ENCODE results near the gene STXBP2. TPM values are rescaled to one million over a fixed set of nuclear protein-coding genes. Genes with fewer than 3 reads are reported as not detected.
A peak's percentile ranks its signal among the peaks of the same experiment; 100 is the strongest.

STXBP2 gene
- total RNA-seq, 1 donor from 2014 or later = 32.8 TPM

DNA sequence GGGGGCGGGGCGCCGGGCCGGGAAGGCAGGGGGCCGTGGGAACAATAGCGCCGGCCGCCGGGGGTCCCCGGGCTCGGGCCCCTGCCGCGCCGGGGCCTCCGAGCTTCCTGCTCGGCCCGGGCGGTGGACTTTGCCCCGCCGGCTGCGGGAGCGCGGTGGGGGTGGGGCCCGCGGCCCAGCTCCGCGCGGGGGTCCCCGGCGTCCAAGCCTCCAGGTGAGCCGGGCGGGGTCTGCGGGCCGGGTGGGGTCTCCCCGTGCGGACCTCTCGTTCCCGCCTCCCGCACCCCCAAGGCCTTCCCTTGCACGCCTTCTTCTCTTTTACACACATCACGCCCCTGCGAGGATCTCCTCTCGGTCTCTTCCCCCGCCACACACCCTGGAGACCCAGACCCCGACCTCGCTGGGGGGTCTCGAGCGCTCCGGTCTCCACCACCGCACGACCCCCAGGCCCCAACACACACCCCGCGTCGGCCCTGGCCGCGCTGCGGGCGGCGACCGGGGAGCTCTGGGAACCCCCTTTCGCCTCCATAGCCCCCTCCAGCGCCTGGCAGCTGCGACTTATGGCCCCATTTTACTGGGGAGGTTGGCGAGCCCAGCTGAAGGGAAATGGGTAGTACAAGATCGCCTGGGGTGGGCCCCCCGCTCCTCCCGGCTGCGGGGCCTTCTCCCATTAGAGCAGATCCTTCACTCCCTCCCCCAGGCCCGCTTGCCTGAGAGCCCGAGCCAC, 40.5 kb upstream of the STXBP2 start:
- Mint-ChIP-seq H3K9me3 (ENCODE audit: unreplicated experiment) (peaks cover 6% of the 10 kb centered on the region), H3K4me3 (ENCODE audit: unreplicated experiment) (peak overlapping the region; percentile 84), H3K36me3 (ENCODE audit: unreplicated experiment) (no peaks in the 10 kb centered on the region), H3K27me3 (ENCODE audit: unreplicated experiment) (peaks cover 13% of the 10 kb centered on the region), H3K4me1 (ENCODE audit: low read depth, unreplicated experiment) (peaks cover 9% of the 10 kb centered on the region), H3K27ac (ENCODE audit: unreplicated experiment) (no peak overlapping the region)
- no peak for DNase-seq
- TF ChIP-seq, protein P1, sequence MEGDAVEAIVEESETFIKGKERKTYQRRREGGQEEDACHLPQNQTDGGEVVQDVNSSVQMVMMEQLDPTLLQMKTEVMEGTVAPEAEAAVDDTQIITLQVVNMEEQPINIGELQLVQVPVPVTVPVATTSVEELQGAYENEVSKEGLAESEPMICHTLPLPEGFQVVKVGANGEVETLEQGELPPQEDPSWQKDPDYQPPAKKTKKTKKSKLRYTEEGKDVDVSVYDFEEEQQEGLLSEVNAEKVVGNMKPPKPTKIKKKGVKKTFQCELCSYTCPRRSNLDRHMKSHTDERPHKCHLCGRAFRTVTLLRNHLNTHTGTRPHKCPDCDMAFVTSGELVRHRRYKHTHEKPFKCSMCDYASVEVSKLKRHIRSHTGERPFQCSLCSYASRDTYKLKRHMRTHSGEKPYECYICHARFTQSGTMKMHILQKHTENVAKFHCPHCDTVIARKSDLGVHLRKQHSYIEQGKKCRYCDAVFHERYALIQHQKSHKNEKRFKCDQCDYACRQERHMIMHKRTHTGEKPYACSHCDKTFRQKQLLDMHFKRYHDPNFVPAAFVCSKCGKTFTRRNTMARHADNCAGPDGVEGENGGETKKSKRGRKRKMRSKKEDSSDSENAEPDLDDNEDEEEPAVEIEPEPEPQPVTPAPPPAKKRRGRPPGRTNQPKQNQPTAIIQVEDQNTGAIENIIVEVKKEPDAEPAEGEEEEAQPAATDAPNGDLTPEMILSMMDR (IDR thresholded peaks at IDR 0.05; ENCODE audit: partially characterized antibody, unreplicated experiment) = no peak

DNA sequence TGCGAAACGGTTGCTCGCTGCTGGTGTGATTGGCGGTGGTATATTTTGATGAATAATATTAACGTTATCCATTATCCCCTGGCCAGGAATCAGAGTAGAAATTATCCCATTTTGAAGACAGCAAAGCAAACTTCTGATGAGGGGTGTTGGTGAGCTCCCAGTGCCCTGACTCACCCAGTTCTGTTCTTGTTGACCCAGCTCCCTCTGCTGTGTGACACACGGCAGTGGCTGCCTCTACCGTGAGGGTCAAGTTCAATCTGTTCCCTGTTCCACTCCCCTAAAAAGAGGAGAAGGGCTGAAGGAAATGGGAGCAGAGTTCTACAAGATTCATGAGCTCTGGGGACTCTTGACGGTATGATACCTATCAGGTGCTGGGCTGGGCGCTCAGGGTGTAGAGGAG, 39.2 kb upstream of the STXBP2 start:
- DNase-seq = no peak
- no peak overlapping the region for H3K27ac Mint-ChIP-seq (ENCODE audit: unreplicated experiment)
- H3K27me3 Mint-ChIP-seq (ENCODE audit: unreplicated experiment) = peaks cover 17% of the 10 kb centered on the region
- H3K4me1 Mint-ChIP-seq (ENCODE audit: low read depth, unreplicated experiment) = peaks cover 9% of the 10 kb centered on the region
- peak overlapping the region; percentile 84 for H3K4me3 Mint-ChIP-seq (ENCODE audit: unreplicated experiment)
- TF ChIP-seq, protein P1 (IDR thresholded peaks at IDR 0.05; ENCODE audit: partially characterized antibody, unreplicated experiment) = no peak
- H3K9me3 Mint-ChIP-seq (ENCODE audit: unreplicated experiment) = peaks cover 6% of the 10 kb centered on the region
- H3K36me3 Mint-ChIP-seq (ENCODE audit: unreplicated experiment) = no peaks in the 10 kb centered on the region

DNA sequence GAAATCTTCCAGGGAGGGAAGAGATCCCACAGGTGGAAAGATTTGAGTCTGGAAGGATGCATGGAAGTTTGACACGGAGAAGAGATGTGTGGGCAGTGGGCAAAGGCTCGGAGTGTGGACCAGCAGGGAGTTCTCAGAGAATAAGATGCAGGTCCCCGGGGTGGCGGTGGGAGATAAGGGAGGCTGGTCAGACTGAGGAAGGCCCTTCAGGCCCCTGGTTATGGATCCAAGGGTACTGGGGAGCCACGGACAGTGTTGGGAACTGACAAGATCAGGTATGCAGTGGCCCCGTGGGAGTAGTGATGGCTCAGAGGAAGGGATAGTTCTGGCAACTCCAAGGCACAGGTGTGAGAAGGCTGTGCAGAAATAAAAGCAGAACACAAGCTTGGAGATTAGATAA, 38.7 kb upstream of the STXBP2 start:
- H3K4me1 Mint-ChIP-seq (ENCODE audit: low read depth, unreplicated experiment) = peaks cover 9% of the 10 kb centered on the region
- peak overlapping the region; percentile 84 for H3K4me3 Mint-ChIP-seq (ENCODE audit: unreplicated experiment)
- no peak for DNase-seq
- H3K27ac Mint-ChIP-seq (ENCODE audit: unreplicated experiment) = no peak overlapping the region
- H3K36me3 Mint-ChIP-seq (ENCODE audit: unreplicated experiment) = no peaks in the 10 kb centered on the region
- peaks cover 6% of the 10 kb centered on the region for H3K9me3 Mint-ChIP-seq (ENCODE audit: unreplicated experiment)
- TF ChIP-seq, protein P1 (IDR thresholded peaks at IDR 0.05; ENCODE audit: partially characterized antibody, unreplicated experiment) = no peak
- H3K27me3 Mint-ChIP-seq (ENCODE audit: unreplicated experiment) = peaks cover 20% of the 10 kb centered on the region

DNA sequence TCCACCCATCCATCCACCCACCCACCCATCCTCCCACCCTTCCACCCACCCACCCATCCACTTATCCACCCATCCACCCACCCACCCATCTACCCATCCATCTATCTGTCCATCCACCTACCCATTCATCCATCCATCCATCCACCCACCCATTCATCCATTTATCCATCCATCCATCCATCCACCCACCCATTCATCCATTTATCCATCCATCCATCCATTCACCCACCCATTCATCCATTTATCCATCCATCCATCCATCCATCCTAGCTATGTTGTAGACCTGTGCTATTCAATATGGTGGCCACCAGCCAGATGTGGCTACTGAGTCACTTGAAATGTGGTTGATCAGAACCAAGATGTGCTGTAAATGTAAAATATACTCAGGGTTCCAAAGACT, 36.2 kb upstream of the STXBP2 start:
- TF ChIP-seq, protein P1 (IDR thresholded peaks at IDR 0.05; ENCODE audit: partially characterized antibody, unreplicated experiment) = no peak
- no peak for DNase-seq
- no peaks in the 10 kb centered on the region for H3K36me3 Mint-ChIP-seq (ENCODE audit: unreplicated experiment)
- peaks cover 11% of the 10 kb centered on the region for H3K27me3 Mint-ChIP-seq (ENCODE audit: unreplicated experiment)
- peaks cover 3% of the 10 kb centered on the region for H3K9me3 Mint-ChIP-seq (ENCODE audit: unreplicated experiment)
- no peak overlapping the region for H3K4me3 Mint-ChIP-seq (ENCODE audit: unreplicated experiment)
- peaks cover 6% of the 10 kb centered on the region for H3K4me1 Mint-ChIP-seq (ENCODE audit: low read depth, unreplicated experiment)
- H3K27ac Mint-ChIP-seq (ENCODE audit: unreplicated experiment) = no peak overlapping the region

DNA sequence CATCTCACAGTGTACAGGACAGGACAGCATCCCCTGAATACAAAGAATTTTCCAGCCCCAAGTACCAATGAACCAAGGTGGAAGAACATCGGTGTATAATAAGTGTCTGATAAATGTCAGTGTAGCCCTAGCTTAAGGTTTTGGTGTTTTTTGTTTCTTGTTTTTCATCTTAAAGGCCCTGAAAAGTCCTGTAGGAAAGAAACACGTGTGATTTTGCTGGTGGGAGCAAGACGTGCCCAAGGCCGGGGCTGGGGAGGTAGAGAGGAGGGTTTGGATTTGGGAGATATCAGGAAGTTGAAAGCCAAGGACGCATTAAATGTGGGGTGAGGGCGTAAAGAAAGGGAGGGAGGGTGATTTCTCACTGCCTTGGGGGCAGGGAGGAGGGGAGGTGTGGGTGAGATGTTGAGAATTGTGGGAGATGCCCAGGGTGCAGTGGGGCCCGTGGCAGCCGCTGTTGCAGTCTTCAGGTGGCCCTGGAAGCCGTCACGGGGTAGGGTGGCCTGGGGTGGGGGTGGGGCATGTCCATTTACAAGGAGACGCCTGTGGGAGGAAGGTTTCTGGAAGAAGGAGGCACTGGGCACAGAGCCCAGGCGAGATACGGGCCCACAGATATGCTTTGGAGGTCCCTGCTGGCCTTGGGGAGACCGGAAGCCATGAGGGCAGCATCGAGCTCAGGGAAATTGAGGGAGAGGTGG, 34.5 kb upstream of the STXBP2 start:
- Mint-ChIP-seq H3K4me1 (ENCODE audit: low read depth, unreplicated experiment) (peaks cover 6% of the 10 kb centered on the region), H3K4me3 (ENCODE audit: unreplicated experiment) (no peak overlapping the region), H3K27me3 (ENCODE audit: unreplicated experiment) (peaks cover 10% of the 10 kb centered on the region), H3K9me3 (ENCODE audit: unreplicated experiment) (peaks cover 4% of the 10 kb centered on the region), H3K36me3 (ENCODE audit: unreplicated experiment) (no peaks in the 10 kb centered on the region), H3K27ac (ENCODE audit: unreplicated experiment) (no peak overlapping the region)
- TF ChIP-seq, protein P1 (IDR thresholded peaks at IDR 0.05; ENCODE audit: partially characterized antibody, unreplicated experiment) = no peak
- DNase-seq = no peak

All from glutamatergic neuron (in vitro differentiated cells).